Measurements from ENCODE around the gene TMPRSS12.
A peak's percentile ranks its signal among the peaks of the same experiment; 100 is the strongest.
"Not testable (repeated sequence)": the region's sequence is repeated elsewhere in the genome, so short reads cannot be mapped to it uniquely, and the experiment has no call there.

TMPRSS12 gene

DNA sequence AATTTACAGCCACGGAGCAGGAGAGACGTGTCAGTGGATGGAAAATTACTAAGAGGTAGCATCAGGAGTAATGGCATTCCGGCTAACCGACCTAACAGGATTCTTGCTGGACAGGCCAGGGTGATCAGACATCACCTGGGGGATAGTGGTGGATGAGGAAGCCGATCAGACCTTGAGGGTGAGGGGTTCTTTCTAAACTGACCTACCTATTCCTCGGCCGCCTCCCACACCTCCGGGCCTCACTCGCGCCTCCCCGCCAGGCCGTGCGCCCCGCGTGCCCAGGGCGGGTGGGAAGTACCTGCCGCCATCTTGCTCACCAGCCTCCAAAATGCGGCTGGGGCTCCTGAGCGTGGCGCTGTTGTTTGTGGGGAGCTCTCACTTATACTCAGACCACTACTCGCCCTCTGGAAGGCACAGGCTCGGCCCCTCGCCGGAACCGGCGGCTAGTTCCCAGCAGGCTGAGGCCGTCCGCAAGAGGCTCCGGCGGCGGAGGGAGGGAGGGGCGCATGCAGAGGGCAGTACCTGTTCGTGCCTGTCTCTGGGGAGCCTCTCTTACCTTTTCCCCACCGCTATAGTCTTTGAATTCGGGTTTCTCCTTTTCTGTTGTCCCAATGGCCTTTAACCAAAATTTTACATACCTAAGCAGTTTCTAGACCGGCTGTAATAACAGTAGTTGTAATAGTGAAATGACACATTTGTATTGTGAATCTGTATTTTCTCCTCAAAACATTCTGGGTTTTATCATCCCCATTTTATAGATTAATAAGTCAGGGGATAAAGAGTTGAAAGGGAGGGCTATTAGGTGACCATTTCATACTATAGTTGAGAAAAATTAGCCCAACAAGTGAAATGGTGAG is at the start of gene TMPRSS12:
Gene TMPRSS12, plus strand, starts transcription at position 290 of the 857 bp plus-strand sequence. Its CDS starts 39 bp downstream, at position 329.
- Mint-ChIP-seq H3K4me1 (peaks cover 7% of the 10 kb centered on the region), H3K27ac (no peak within 1 kb of the TSS), H3K36me3 (no peaks in the 10 kb centered on the region), H3K4me3 (no peak within 1 kb of the TSS), H3K9me3 (no peaks in the 10 kb centered on the region)
- DNase-seq (ENCODE audit: low spot score in 2 of 2) (no peak), ATAC-seq (no peak)

- H3K9me3 Mint-ChIP-seq, result peaks cover 6% of the 10 kb centered on the region
- peaks cover 5% of the 10 kb centered on the region for H3K4me1 Mint-ChIP-seq
- no peak for ATAC-seq
- H3K27ac Mint-ChIP-seq, result no peak overlapping the region
- peaks cover 81% of the 10 kb centered on the region for H3K36me3 Mint-ChIP-seq
- no peak for DNase-seq (ENCODE audit: low spot score in 2 of 2)
- H3K4me3 Mint-ChIP-seq, result no peak overlapping the region
These were observed 42.8 kb upstream of the TMPRSS12 start for GRCh38 chr12:50799908-50800307.

DNA sequence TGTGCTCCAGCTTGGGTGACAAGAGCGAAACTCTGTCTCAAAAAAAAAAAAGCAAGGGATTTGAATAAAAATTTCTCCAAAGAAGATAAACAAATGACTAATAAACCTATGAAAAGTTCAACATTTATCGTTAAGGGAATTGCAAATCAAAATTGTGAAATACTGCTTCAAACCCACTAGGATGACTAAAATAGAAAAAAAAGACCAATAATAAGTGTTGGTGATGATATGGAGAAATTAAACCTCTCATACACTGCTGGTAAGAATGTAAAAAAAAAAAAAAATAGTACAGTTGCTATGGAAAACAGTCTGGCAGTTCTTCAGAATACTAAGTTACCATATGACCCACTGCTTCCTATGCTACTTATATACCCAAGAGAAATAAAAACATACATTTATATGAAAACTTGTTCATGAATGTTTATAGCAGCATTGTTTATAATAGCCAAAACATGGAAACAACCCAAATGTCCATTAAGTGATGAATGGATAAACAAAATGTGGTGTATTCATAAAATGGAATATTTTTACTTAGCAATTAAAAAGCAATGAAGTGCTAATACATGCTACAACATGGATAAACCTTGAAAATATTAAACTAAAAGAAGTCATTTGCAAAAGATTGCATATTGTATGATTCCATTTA is 39.4 kb upstream of the TMPRSS12 start:
- peaks cover 6% of the 10 kb centered on the region for H3K9me3 Mint-ChIP-seq
- DNase-seq (ENCODE audit: low spot score in 2 of 2) (no peak), ATAC-seq (no peak)
- H3K4me3 Mint-ChIP-seq, result no peak overlapping the region
- H3K27ac Mint-ChIP-seq, result no peak overlapping the region
- no peaks in the 10 kb centered on the region for H3K4me1 Mint-ChIP-seq
- peaks cover 50% of the 10 kb centered on the region for H3K36me3 Mint-ChIP-seq

GRCh38 chr12:50806176-50806575 is 36.5 kb upstream of the TMPRSS12 start:
- DNase-seq (ENCODE audit: low spot score in 2 of 2) (no peak), ATAC-seq (no peak)
- Mint-ChIP-seq H3K4me1 (no peaks in the 10 kb centered on the region), H3K4me3 (no peak overlapping the region), H3K27ac (no peak overlapping the region), H3K9me3 (no peaks in the 10 kb centered on the region), H3K36me3 (peaks cover 48% of the 10 kb centered on the region)

DNA sequence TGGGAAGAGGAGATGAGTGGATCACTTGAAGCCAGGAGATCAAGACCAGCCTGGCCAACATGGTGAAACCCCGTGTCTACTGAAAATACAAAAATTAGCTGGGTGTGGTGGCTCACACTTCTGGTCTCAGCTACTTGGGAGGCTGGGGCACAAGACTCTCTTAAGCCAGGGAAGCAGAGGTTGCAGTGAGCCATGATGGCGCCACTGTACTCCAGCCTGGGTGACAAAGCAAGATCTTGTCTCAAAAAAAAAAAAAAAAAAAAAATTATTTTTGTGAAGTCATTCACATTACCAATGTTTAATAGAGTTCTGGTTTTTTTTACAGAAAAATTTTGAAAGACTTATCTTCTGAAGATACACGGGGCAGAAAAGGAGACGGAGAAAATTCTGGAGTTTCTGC is 33.6 kb upstream of the TMPRSS12 start:
- DNase-seq (ENCODE audit: low spot score in 2 of 2); H3K4me1 Mint-ChIP-seq; H3K27ac Mint-ChIP-seq; ATAC-seq; H3K4me3 Mint-ChIP-seq; H3K9me3 Mint-ChIP-seq: not testable (repeated sequence)
- H3K36me3 Mint-ChIP-seq, result peaks cover 58% of the 10 kb centered on the region

DNA sequence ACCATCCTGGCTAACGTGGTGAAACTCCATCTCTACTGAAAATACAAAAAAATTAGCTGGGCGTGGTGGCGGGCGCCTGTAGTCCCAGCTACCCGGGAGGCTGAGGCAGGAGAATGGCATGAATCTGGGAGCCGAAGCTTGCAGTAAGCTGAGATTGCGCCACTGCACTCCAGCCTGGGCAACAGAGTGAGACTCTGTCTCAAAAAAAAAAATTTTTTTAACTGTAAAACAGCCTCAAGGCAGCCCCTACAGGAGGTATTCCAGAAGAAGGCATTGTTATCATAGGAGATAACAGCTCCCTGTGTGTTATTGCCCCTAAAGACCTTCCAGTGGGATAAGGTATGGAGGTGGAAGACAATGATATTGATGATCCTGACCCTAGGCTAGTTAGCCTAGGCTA is 27.8 kb upstream of the TMPRSS12 start:
- not testable (repeated sequence) for H3K27ac Mint-ChIP-seq; H3K9me3 Mint-ChIP-seq; DNase-seq (ENCODE audit: low spot score in 2 of 2); H3K4me3 Mint-ChIP-seq; ATAC-seq; H3K4me1 Mint-ChIP-seq
- H3K36me3 Mint-ChIP-seq, result peaks cover 95% of the 10 kb centered on the region

DNA sequence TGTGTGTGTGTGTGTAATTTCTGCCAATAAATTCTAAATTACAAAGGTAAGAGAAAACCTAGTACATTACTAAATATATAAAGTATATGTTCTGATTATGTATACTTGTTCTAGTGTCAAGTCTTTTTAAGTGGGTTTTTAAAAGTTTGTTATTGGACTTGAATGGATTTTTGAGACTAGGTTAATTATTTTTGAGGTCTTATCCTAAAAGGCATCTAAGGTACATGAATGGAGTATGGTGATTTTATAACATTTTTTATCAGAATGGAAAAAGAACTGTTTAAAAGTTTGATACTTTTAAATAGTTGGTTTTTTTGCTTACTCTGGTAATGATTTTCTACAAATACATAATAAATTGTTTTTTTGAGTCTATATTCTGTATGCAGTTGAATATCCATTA is 22.5 kb upstream of the TMPRSS12 start:
- Mint-ChIP-seq H3K27ac (no peak overlapping the region), H3K9me3 (no peaks in the 10 kb centered on the region), H3K36me3 (peaks cover 43% of the 10 kb centered on the region), H3K4me3 (no peak overlapping the region), H3K4me1 (no peaks in the 10 kb centered on the region)
- ATAC-seq, result no peak
- DNase-seq (ENCODE audit: low spot score in 2 of 2), result no peak

DNA sequence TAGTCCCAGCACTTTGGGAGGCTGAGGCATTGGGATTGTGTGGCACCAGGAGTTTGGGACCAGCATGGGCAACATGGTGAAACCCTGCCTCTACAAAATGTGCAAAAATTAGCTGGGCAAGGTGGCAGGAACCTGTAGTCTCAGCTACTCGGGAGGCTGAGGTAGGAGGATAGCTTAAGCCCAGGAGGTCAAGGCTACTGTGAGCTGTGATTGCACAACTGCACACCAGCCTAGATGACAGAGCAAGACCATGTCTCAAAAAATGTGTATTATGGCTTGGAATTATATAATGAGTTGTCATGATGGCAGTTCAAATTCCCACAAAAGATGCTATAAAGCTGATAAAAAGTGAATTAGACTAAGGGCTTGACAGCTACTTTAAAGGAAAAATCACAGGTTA is 20.6 kb upstream of the TMPRSS12 start:
- DNase-seq (ENCODE audit: low spot score in 2 of 2), result no peak

GRCh38 chr12:50823724-50824123 is 19.0 kb upstream of the TMPRSS12 start:
- not testable (repeated sequence) for H3K4me1 Mint-ChIP-seq; H3K4me3 Mint-ChIP-seq; H3K27ac Mint-ChIP-seq; ATAC-seq; DNase-seq (ENCODE audit: low spot score in 2 of 2); H3K9me3 Mint-ChIP-seq
- peaks cover 11% of the 10 kb centered on the region for H3K36me3 Mint-ChIP-seq

More for the DNA sequence above, 20.6 kb upstream of the TMPRSS12 start:
- Mint-ChIP-seq H3K27ac (no peak overlapping the region), H3K9me3 (no peaks in the 10 kb centered on the region), H3K4me3 (no peak overlapping the region), H3K36me3 (peaks cover 24% of the 10 kb centered on the region), H3K4me1 (no peaks in the 10 kb centered on the region)
- ATAC-seq, result no peak

DNA sequence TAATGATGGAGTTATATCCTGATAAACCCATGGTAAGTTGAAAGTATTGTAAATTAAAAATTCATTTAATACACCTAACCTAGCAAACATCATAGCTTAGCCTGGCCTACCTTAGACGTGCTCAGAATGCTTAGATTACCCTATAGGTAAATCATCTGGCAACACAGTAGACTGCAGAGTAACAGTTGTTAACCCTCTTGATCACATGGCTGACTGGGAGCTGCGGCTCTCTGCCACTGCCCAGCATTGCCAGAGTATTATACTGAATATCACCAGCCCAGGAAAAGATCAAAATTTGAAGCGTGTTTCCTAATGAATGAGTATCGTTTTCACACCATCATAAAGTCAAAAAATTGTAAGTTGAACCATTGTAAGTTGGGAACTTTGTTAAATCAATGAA is 17.8 kb upstream of the TMPRSS12 start:
- Mint-ChIP-seq H3K9me3 (no peaks in the 10 kb centered on the region), H3K36me3 (no peaks in the 10 kb centered on the region), H3K4me3 (no peak overlapping the region), H3K4me1 (no peaks in the 10 kb centered on the region), H3K27ac (peak overlapping the region; percentile 68)
- DNase-seq (ENCODE audit: low spot score in 2 of 2) (no peak), ATAC-seq (no peak)

- Mint-ChIP-seq H3K4me1 (no peaks in the 10 kb centered on the region), H3K4me3 (no peak overlapping the region), H3K9me3 (no peaks in the 10 kb centered on the region), H3K36me3 (no peaks in the 10 kb centered on the region), H3K27ac (peak overlapping the region; percentile 68)
- ATAC-seq (peak; percentile 60), DNase-seq (ENCODE audit: low spot score in 2 of 2) (no peak)
These were observed 17.3 kb upstream of the TMPRSS12 start for GRCh38 chr12:50825372-50825838.

DNA sequence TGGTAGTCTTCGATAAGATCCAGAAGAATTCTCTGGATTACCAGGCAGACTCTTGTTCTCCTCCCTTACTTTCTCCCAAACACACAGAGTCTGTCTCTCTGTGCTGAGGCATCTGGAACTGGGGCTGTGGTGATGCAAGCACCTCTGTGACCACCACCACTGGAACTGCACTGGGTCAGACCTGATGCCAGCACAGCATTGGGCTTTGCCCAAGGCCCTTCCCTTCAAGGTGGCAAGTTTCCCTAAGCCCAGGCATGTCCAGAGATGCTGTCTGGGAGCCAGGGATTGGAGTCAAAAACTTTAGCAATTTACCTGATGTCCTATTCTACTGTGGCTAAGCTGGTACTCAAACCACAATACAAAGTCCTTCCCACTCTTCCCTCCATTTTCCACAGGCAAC is 14.6 kb upstream of the TMPRSS12 start:
- H3K27ac Mint-ChIP-seq, result peak overlapping the region; percentile 35
- ATAC-seq, result no peak
- H3K36me3 Mint-ChIP-seq, result no peaks in the 10 kb centered on the region
- H3K4me3 Mint-ChIP-seq, result no peak overlapping the region
- DNase-seq (ENCODE audit: low spot score in 2 of 2), result no peak
- no peaks in the 10 kb centered on the region for H3K9me3 Mint-ChIP-seq
- no peaks in the 10 kb centered on the region for H3K4me1 Mint-ChIP-seq

DNA sequence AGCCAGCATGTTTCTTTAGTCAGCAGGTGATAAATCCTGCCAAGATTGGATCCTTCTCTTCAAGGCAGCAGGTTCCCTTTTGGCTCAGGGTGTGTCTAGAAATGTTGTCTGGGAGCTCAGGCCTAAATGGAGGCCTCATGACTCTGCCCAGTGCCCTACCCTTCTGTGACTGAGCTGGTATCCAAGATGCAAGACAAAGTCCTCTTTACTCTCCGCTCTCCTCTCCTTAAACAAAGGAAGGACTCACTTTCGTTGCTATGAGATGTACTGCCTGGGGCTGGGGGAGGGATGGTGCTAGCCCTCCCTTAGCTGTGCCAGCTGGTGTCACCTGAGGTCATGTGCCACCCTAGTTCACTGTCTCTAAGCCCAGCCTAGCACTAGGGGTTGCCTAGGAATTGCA is 13.8 kb upstream of the TMPRSS12 start:
- Mint-ChIP-seq H3K36me3 (no peaks in the 10 kb centered on the region), H3K4me3 (no peak overlapping the region), H3K9me3 (no peaks in the 10 kb centered on the region), H3K4me1 (no peaks in the 10 kb centered on the region), H3K27ac (peak overlapping the region; percentile 35)
- no peak for DNase-seq (ENCODE audit: low spot score in 2 of 2)
- ATAC-seq, result no peak

GRCh38 chr12:50833801-50834200 is 8.9 kb upstream of the TMPRSS12 start:
- ATAC-seq; H3K4me3 Mint-ChIP-seq; H3K36me3 Mint-ChIP-seq; DNase-seq (ENCODE audit: low spot score in 2 of 2); H3K4me1 Mint-ChIP-seq; H3K27ac Mint-ChIP-seq; H3K9me3 Mint-ChIP-seq: not testable (repeated sequence)

DNA sequence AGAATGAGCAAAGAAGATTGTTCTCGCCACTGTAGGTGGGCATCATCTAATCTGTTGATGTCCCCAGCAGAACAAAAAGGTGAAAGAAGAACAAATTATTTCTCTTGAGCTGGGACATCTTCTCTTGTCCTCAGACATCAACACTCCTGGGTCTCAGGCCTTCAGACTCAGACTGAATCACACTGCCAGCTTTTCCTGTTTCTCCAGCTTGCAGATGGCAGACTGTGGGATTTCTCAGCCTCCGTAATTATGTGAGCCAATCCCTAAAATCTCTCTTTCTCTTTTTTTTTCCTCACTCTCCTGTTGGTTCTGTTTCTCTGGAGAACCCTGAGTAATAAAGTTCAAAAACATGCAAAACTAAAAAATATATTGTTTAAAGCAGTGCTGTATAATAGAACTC is 3.7 kb upstream of the TMPRSS12 start:
- Mint-ChIP-seq H3K9me3 (no peaks in the 10 kb centered on the region), H3K4me1 (peaks cover 7% of the 10 kb centered on the region), H3K36me3 (no peaks in the 10 kb centered on the region), H3K4me3 (no peak overlapping the region), H3K27ac (no peak overlapping the region)
- DNase-seq (ENCODE audit: low spot score in 2 of 2) (no peak), ATAC-seq (no peak)
